Activated T-cell treated with anti-CD3 and anti-CD28 coated beads, Interleukin-2, amount 50 U/mL, for 48 hours (primary cell): ENCODE measurements around the gene ADCY9.
"Not testable (repeated sequence)": the region's sequence is repeated elsewhere in the genome, so short reads cannot be mapped to it uniquely, and the experiment has no call there.

ENCODE experiments used
- DNase-seq, 2 experiments: peaks; one replicate each; pipeline ENCODE4 v3.0.0-alpha.2; 2020

ADCY9 gene

GRCh38 chr16:3968551-3968950, 147.7 kb downstream of the ADCY9 start:
- DNase-seq = no peak

DNA sequence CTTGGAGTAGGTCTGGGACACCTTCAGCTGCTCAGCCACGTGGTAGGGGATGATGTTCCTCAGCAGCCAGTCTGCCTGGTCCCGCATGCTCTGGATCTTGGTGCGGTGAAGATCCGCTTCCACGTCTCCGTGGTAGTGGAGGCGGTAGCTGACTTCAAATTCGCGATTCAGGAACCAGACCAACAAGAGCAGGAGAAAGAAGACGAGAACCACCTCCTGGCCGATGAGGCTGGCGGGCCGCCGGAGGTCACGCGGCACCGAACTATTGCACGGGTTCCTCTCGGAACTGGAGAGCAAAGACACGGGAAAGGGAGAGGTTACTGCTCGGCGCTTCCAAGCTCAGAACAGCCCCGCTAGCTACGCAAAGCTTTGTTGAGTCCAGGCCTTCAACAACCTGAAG, 149.6 kb downstream of the ADCY9 start:
- no peak for DNase-seq

DNA sequence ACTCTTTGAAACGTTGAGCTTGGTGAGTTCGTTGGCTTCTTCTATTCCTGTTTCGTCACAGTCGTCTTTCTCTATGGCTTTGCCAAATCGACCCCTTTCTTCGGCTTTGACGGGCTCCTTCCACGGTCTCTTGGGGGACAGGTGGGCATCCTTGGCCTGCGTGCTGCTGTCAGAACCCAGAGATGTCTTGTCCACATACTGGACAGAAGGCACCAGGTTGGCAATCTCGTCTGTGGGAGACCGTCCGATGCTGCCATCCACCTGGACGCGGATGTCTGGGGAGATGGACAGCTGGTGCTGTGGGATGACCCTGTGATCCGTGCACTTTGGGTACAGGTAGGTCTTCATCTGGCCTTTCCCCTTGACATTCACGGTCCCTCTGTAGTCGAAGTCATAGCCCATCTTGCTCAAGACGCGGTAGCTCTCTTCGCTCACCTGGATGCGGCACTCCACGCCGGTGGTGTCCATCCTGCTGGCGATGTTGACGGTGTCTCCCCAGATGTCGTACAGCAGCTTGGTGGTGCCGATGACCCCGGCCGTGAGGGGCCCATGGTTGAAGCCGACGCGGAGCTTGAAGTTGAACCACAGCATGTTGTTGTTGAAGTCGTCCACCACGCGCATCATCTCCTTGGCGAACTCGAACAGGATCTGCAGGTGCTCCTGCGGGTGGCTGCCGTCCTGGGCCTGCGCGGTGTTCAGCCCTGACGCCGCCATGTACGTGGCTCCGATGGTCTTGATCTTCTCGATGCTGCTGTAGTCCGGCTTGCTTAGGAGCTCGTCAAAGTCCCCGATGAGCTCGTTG, 150.3 kb downstream of the ADCY9 start:
- no peak for DNase-seq

DNA sequence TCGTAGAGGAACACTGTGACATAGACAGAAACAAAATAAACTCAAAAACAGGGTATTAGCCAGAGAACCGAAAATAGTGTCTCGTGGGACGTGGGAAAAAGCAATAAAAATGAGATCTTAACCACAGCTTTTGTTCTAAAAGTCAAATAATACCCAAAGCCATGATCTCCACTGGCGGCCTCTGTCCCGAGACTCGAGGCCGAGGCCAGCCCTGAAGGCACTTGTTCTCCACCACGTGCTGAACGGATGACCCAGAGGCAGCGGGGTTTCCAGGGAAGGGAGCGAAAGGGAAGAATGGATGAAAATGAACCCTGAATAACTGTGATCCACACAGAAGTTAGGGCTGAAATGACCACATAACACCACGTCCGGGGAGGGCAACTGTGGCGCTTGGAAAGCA, 150.9 kb downstream of the ADCY9 start:
- DNase-seq = no peak

- DNase-seq = no peak
These were observed 151.5 kb downstream of the ADCY9 start for GRCh38 chr16:3964686-3965290.

- DNase-seq = no peak
These were observed 152.2 kb downstream of the ADCY9 start for GRCh38 chr16:3963886-3964685.

DNA sequence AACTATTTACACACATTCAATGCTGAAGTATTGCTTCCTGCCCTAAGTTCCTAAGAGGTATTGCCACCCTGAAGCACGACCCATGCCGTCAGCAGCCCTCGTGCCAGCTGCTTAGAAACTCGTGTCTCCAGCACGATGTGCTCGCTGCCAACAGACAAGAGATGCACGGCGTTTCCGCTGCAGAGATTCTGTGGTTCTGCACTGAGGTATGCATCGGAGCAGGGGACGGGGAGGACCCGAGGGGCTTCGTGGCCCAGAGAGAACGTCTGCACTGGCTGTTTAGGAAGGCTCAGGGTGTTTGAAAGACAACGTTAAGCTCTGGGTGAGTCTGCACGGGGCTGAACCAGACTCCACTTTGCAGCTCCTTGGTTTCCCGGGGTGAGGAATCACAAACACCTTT, 153.0 kb downstream of the ADCY9 start:
- DNase-seq = peak in 1 of 2 experiments; percentile 31

GRCh38 chr16:3961449-3961849, 154.8 kb downstream of the ADCY9 start:
- DNase-seq = no peak

DNA sequence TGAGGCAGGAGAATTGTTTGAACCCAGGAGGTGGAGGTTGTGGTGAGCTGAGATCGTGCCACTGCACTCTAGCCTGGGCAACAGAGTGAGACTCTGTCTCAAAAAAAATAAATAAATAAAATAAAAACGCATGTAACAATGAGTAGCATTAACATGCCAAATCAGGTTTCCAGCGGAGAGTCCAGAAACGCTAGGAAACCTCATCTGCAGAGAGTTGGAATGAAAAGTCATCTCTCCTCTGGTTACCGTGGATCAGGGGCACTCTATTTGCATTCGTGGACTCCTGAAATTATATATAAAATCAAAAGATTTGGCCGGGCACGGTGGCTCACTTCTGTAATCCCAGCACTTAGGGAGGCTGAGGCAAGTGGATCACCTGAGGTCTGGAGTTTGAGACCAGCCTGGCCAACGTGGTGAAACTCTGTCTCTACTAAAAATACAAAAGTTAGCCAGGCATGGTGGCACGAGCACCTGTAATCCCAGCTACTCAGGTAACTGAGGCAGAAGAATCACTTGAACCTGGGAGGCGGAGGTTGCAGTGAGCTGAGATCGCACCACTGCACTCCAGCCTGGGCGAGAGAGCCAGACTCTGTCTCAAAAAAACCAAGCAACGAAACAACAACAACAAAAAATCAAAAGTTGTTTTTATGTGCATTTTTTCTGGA, 156.2 kb downstream of the ADCY9 start:
- not testable (repeated sequence) for DNase-seq

DNA sequence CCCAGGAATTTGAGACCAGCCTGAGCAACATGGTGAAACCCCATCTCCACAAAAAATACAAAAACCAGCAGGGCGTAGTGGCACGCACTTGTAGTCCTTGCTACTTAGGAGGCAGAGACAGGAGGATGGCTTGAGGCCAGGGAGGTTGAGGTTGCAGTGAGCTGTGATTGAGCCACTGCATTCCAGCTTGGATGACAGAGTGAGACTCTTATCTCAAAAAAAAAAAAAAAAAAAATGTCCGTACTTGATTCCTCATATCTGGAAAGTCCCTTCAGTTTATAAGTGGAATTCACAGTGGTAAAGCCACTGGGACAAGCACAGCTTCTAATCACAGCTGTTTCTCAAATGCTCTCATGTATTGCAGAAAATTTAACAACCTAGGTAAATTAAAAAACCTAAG, 157.1 kb downstream of the ADCY9 start:
- DNase-seq = no peak

DNA sequence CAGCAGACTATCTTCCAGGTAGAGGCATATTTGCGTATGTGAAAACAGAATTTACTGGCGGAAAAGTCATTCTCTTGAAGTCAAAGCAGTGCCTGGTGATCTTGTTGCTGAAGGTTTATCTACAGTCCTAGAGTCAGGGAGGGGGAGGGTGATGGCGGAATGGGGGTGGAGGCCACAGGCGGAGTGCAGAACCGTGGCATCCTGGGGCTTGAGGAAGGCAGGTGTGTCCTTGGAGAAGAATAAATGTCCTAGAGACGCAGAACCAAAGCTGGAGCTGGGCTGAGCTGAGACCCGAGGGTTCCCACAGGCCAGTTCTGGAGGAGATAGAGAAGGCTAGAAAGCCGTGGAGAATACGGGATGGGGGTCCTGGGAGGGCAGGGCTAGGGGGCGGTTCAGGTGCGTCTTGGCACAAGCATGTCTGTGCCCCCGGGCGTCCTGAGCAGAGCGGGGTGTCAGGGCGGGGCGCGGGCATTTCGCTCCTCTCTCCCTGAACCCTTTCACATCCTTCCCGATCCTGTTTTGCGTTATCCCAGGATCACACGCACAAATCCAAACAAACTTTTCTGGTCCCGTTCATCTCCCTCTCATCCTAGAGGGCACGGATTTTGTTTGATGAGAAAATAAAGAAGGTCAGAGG, 158.8 kb downstream of the ADCY9 start:
- DNase-seq = no peak

GRCh38 chr16:3954411-3954921, 161.8 kb downstream of the ADCY9 start:
- no peak for DNase-seq

DNA sequence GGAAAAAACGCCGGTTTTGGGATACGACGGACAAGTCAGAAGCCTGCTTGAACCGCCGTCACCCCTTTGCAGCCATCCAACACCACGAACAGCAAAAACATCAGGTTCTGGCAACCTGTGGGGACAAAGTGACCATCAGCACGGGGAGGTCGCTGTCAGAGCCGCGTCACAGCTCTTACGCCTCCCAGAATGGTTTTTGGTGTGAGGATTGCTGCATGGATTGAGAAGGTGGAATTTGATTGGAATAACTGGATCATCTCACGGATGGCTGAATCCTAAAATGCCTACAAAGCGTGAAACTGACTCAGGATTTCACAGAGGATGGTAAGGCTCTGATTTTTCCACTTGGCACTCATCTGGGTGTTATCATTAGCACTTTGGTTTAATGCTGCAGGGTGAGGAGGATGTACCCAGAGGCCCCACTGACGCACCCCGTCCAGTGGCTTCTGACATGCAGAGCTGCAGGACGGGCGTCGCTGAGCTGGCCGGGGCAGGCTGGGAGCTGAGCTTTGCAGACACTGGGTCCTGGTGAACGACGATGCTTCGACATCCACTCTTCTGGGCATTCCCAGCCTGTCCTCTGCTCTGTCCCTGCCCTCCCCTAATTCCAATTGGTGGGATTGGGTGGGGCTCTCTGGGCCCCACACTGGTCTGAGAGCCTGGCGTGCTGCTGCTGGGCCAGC, 162.4 kb downstream of the ADCY9 start:
- no peak for DNase-seq

DNA sequence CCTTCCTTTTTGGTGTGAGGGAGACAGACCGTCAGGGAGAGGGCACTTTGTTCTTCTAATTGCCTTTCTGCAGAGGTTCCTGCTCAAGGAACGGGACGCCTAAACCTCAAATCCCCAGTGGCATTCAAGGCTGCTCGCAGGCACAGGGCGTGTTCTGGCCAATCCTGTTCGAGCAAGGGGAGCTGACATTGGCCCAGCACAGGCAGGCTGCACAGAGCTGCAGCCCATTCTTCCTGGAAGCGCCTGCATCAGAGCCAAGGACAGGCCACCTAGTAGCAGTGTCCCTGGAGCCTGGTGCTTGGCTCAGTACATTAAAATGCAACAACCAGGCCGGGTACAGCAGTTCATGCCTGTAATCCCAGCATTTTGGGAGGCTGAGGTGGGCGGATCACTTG, 163.5 kb downstream of the ADCY9 start:
- no peak for DNase-seq

GRCh38 chr16:3951861-3952736, 164.1 kb downstream of the ADCY9 start:
- DNase-seq = no peak

GRCh38 chr16:3951380-3951779, 164.9 kb downstream of the ADCY9 start:
- DNase-seq = not testable (repeated sequence)

GRCh38 chr16:3950343-3951193, 165.7 kb downstream of the ADCY9 start:
- no peak for DNase-seq

DNA sequence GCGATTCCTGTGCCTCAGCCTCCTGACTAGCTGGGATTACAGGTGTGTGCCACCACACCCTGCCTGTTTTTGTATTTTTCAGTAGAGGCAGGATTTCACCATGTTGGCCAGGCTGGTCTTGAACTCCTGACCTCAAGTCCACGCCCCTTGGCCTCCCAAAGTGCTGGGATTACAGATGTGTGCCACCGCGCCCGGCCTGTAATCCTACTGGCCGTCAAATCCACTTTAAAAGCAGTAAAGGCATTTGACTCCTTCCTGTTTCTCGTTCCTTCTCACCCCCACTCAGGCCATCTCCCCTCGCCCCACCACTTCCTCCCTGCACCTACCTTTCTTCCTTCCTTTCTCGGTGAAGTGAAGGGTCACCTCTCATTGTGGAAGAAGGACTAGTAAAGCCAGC, 166.3 kb downstream of the ADCY9 start:
- no peak for DNase-seq

DNA sequence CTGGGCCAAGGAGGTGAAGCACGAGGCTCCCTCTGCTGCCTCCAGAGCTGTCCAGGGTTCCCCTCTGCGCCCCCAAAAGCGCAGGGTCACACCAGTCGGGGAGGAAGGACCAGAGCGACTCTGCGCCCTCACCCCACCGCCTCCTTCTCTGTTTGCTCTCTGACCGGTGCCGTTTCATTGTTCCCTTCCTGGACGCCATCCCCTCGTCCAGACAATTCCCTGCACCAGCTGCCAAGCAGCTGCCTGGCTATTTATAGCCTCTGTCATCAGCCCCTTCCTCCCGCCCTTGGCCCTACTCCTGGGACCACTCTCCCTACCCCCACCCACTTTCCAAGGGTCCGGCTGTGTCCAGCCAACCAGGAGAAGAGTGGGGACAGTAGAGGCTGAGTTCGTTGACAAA, 167.0 kb downstream of the ADCY9 start:
- DNase-seq = no peak
